Astrocyte of the spinal cord (primary cell): ENCODE data around the gene ATF7IP2.

Experiments used
- DNase-seq: peaks from one replicate; pipeline ENCODE4 v3.0.0; 2011; ENCODE audit warnings: low read depth, low spot score
- H3K4me3 ChIP-seq: 2 replicates; pipeline ENCODE4 v1.5.1; 2011; ENCODE audit warnings: low read depth, mild to moderate bottlenecking, low read length, moderate library complexity
- CTCF ChIP-seq: IDR thresholded peaks from 2 replicates; pipeline ENCODE4 v1.5.1; 2012; ENCODE audit warnings: low read depth, mild to moderate bottlenecking, low read length, inconsistent platforms
- in situ Hi-C: cut with HindIII; loops from 2 replicates; pipeline ENCODE4 v1.10.0; 2017; ENCODE audit warnings: low sequenced_read_pairs

Gene ATF7IP2

GRCh38 chr16:10520869-10521578 is 135.2 kb downstream of the ATF7IP2 start:
- no peak for TF ChIP-seq CTCF
- H3K4me3 ChIP-seq: no peak overlapping the region
- DNase-seq: no peak
- in situ Hi-C loops: no loop called here

GRCh38 chr16:10521681-10522274 is 135.9 kb downstream of the ATF7IP2 start:
- TF ChIP-seq CTCF: peak; percentile 86
- DNase-seq: peak; percentile 68
- in situ Hi-C loops: no loop called here
- no peak overlapping the region for H3K4me3 ChIP-seq

GRCh38 chr16:10522966-10523365 is 137.1 kb downstream of the ATF7IP2 start:
- H3K4me3 ChIP-seq: no peak overlapping the region
- DNase-seq: no peak
- TF ChIP-seq CTCF: no peak
- in situ Hi-C loops: no loop called here

- DNase-seq: no peak
- no peak for TF ChIP-seq CTCF
- H3K4me3 ChIP-seq: no peak overlapping the region
- in situ Hi-C loops: no loop called here
Observed at GRCh38 chr16:10525214-10525825, 139.5 kb downstream of the ATF7IP2 start.

GRCh38 chr16:10526962-10527361 is 141.1 kb downstream of the ATF7IP2 start:
- in situ Hi-C loops: no loop called here
- no peak overlapping the region for H3K4me3 ChIP-seq
- DNase-seq: no peak
- TF ChIP-seq CTCF: no peak

GRCh38 chr16:10528635-10529034 is 142.8 kb downstream of the ATF7IP2 start:
- no peak for TF ChIP-seq CTCF
- no peak overlapping the region for H3K4me3 ChIP-seq
- no peak for DNase-seq
- in situ Hi-C loops: no loop called here
